Measurements from ENCODE around the gene SLAMF9. TPM values are rescaled to one million over a fixed set of nuclear protein-coding genes. Genes with fewer than 3 reads are reported as not detected.

Gene SLAMF9
- polyA plus RNA-seq, 6 donors from 2014 or later, result not detected

DNA sequence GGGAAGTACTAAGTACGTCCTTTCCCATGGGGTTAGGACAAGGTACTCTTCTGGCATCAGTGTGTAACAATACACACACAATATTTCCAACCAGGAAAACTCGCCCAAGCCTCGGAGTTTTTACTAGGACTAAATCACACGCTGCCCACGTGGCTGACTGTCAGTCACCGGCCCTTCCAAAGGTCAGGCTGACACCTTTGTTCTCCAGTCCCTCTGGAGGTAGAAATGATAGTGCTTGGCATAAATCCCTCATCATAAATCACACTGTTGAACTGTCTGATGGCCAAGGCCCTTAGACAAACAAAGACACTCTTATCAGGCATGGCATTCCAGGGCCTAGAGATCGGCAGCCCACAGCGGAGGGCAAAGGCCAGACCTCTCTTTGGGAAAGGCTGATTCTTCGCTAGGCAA, 16.9 kb upstream of the SLAMF9 start:
- H3K4me3 Mint-ChIP-seq, result no peak overlapping the region
- H3K27ac Mint-ChIP-seq, result no peak overlapping the region
- H3K9me3 Mint-ChIP-seq, result no peaks in the 10 kb centered on the region
- no peaks in the 10 kb centered on the region for H3K4me1 Mint-ChIP-seq
- H3K36me3 Mint-ChIP-seq, result no peaks in the 10 kb centered on the region
- no peak for ATAC-seq (ENCODE audit: low read depth in 2 of 2)
- peaks cover 20 to 32% (median 23%) of the 10 kb centered on the region in 3 donors for H3K27me3 Mint-ChIP-seq
- DNase-seq, result no peak

DNA sequence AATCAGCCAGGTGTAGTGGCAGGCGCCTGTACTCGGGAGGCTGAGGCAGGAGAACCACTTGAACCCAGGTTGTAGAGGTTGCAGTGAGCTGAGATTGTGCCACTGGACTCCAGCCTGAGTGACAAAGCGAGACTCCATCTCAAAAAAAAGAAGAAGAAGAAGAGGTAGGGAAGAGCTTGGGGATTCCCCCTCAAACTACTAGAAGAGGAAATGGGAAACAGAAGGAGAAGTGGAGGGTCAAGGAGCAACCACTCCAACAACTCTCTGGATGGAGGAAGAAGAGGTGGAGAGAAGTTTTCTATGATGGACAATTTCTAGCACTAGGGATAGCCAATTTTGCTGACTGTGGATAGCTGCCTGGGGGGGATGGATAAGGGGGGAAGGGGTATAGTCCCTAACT, 14.9 kb upstream of the SLAMF9 start:
- no peak for ATAC-seq (ENCODE audit: low read depth in 2 of 2)
- H3K9me3 Mint-ChIP-seq, result no peaks in the 10 kb centered on the region
- DNase-seq, result no peak
- no peaks in the 10 kb centered on the region for H3K4me1 Mint-ChIP-seq
- H3K27ac Mint-ChIP-seq, result no peak overlapping the region
- H3K4me3 Mint-ChIP-seq, result no peak overlapping the region
- peaks cover 23 to 39% (median 29%) of the 10 kb centered on the region in 3 donors for H3K27me3 Mint-ChIP-seq
- no peaks in the 10 kb centered on the region for H3K36me3 Mint-ChIP-seq

DNA sequence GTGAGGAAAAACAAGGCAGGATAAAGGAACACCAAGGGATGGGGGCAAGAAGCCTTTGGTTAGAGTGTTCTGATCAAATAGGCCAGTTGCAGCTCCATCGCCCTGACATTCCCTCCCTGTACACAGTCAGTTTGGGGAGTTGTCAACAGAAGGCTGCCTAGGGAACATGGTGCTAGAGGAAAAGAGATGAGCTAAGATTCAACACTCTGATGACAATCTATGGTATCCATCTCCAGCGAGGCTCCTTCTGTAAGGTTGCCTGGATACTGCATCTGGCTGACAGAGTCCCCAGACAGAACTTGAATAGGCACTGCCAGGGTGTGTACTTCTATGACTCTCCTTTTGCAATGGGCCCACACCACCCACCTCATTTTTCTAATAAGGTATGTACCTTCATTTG, 11.2 kb upstream of the SLAMF9 start:
- DNase-seq (no peak), ATAC-seq (ENCODE audit: low read depth in 2 of 2) (no peak)
- peaks cover 22 to 40% (median 33%) of the 10 kb centered on the region in 3 donors for H3K27me3 Mint-ChIP-seq
- no peaks in the 10 kb centered on the region for H3K9me3 Mint-ChIP-seq
- no peaks in the 10 kb centered on the region for H3K4me1 Mint-ChIP-seq
- H3K27ac Mint-ChIP-seq, result no peak overlapping the region
- no peak overlapping the region for H3K4me3 Mint-ChIP-seq
- H3K36me3 Mint-ChIP-seq, result no peaks in the 10 kb centered on the region

DNA sequence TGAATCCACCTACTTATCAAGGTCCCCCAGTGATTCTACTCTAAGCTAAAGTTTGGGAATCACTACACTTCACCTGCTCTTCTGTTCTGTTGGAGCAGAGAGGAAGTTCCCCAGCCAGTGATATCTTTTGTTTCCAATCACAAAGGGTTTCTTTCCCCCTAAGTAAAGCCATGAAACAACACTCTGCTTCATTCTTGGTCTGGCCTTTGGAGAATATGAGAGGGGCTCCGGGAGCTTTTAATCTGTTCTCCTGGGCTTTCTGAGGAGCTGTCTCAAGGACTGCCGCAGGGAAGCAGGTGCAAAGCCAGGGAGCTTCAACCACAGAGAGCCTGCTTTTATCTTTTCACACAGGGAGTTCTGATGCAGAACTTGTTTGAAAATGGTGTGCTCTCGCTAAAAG, 10.1 kb upstream of the SLAMF9 start:
- H3K9me3 Mint-ChIP-seq, result no peaks in the 10 kb centered on the region
- no peaks in the 10 kb centered on the region for H3K36me3 Mint-ChIP-seq

DNA sequence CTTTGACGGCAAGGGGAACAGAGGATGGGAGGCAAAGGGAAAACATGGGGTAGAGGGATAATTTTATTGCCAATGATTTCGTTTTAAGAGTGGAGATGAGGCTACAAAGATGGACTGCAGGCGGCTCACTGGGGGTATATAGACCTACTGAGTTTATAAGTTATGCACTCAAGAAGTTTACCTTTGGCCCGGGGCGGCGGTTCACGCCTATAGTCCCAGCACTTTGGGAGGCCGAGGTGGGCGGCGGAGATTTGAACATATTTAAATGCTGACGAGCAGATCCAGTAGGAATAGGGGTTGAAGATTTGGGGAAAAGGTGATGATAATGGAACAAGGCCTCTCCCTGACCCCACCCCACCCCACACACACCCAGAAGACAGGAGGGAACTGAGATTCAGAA, 8.1 kb upstream of the SLAMF9 start:
- Mint-ChIP-seq H3K27me3 (peaks cover 20 to 34% (median 31%) of the 10 kb centered on the region in 3 donors), H3K4me1 (no peaks in the 10 kb centered on the region), H3K9me3 (no peaks in the 10 kb centered on the region), H3K27ac (peak overlapping the region in 2 of 6 donors; percentile 32 to 65), H3K36me3 (no peaks in the 10 kb centered on the region), H3K4me3 (no peak overlapping the region)
- DNase-seq (no peak), ATAC-seq (ENCODE audit: low read depth in 2 of 2) (no peak)

More for the DNA sequence above, 10.1 kb upstream of the SLAMF9 start:
- ATAC-seq (ENCODE audit: low read depth in 2 of 2) (no peak), DNase-seq (no peak)
- peaks cover 29 to 44% (median 39%) of the 10 kb centered on the region in 3 donors for H3K27me3 Mint-ChIP-seq
- H3K4me3 Mint-ChIP-seq, result no peak overlapping the region
- no peaks in the 10 kb centered on the region for H3K4me1 Mint-ChIP-seq
- no peak overlapping the region for H3K27ac Mint-ChIP-seq

DNA sequence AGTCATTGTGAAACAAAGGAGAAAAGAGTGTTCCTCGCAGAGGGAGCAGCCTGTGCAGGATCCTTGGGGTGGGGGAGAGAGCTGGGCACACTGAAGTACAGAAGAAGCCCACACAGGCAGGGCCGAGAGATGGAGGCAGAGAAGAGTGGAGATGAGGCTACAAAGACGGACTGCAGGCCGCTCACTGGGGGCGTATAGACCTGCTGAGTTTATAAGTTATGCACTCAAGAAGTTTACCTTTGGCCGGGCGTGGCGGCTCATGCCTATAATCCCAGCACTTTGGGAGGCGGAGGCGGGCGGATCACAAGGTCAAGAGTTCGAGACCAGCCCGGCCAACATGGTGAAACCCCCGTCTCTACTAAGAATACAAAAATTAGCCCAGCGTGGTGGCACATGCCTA, 7.6 kb upstream of the SLAMF9 start:
- no peak for ATAC-seq (ENCODE audit: low read depth in 2 of 2)
- Mint-ChIP-seq H3K36me3 (no peaks in the 10 kb centered on the region), H3K9me3 (no peaks in the 10 kb centered on the region), H3K4me1 (no peaks in the 10 kb centered on the region), H3K27ac (no peak overlapping the region), H3K4me3 (no peak overlapping the region), H3K27me3 (peaks cover 22 to 34% (median 32%) of the 10 kb centered on the region in 3 donors)
- no peak for DNase-seq

DNA sequence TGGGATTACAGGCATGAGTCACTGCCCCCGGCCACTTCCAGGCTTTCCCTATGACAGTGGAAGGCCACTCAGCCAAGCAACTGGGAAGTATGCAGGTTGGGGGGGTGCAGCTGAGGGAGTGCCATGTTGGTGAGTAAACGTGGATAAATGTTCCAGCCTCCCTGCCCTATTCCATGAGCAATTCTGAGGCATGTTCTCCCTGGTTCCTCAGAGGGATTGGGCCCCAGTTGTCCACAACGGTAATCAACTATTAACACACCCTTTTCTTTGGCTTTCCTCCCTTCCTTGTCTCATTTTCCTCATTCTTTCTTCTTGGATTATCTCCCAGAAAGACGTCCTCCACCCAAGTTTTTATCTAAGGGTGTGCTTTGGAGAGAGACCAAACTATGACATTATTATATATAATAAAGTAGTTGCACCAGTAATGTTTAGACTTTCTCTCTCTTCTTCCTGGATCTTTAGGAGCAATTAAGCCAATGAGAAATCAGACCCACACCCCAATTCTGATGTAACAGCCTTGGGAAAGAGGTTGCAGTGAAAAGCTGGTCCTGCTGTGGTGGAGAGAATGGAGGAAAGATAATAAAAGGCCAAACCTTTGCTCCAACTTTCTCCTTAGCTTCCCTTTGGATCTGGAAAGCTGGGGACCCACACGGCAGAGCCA, 6.8 kb upstream of the SLAMF9 start:
- H3K9me3 Mint-ChIP-seq, result no peaks in the 10 kb centered on the region
- peaks cover 28 to 39% (median 30%) of the 10 kb centered on the region in 3 donors for H3K27me3 Mint-ChIP-seq
- DNase-seq (no peak), ATAC-seq (ENCODE audit: low read depth in 2 of 2) (no peak)
- H3K27ac Mint-ChIP-seq, result peak overlapping the region in 1 of 6 donors; percentile 42
- H3K36me3 Mint-ChIP-seq, result no peaks in the 10 kb centered on the region
- H3K4me3 Mint-ChIP-seq, result no peak overlapping the region
- H3K4me1 Mint-ChIP-seq, result no peaks in the 10 kb centered on the region

DNA sequence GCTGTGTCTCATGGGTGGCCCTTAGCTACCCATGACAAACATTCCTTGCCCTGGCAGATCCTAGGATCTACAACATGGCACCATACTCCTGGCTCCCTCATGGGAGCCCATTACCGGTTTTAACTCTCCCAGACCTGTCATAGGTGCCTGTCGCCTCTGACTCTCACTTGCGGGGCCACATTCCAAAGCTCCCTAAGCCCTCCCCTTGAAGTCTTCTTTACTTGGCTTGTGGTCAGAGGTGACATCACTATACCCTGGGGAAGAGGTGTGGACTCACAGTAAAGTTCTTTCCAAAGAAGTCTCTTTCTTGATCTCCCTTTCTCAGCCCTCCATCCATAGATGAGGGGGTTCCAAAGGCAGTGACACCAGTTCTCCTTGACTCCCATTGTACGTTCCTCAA, 5.4 kb upstream of the SLAMF9 start:
- no peak for DNase-seq
- Mint-ChIP-seq H3K4me3 (no peak overlapping the region), H3K27ac (peak overlapping the region in 1 of 6 donors; percentile 24), H3K36me3 (no peaks in the 10 kb centered on the region), H3K27me3 (peaks cover 29 to 44% (median 37%) of the 10 kb centered on the region in 3 donors), H3K9me3 (no peaks in the 10 kb centered on the region), H3K4me1 (no peaks in the 10 kb centered on the region)
- ATAC-seq (ENCODE audit: low read depth in 2 of 2), result no peak

DNA sequence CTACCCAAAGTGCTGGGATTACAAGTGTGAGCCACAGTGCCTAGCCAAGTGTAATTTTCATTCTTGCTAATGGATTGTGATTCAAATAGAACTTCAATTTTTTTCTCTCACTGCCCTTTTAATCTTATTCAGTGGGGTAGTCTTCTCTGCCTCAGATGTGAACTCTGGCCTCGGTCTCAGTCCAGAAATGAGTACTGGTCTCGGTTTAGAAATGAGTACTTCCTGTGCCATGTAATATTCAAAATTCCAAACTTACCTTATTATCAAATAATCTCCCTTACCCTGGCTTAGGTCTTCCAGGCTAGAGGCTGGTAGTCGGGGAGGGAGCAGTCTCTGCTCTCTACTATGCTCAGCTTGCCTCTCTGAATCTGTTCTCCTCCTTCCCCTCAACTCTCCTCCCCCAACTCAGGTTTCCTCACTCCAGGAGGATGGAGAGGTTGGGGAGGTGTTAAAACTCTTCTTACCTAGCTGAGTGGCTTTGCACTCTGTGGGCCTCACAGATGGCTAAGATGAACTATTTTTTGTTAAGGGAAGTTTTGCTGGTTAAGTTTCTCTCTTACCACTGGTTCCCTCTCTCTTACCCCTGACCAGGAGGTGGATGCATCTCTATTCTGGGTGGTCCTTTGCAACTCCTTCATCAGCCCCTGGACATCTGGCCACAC, 4.8 kb upstream of the SLAMF9 start:
- no peak for ATAC-seq (ENCODE audit: low read depth in 2 of 2)
- no peak for DNase-seq
- Mint-ChIP-seq H3K4me1 (no peaks in the 10 kb centered on the region), H3K27me3 (peaks cover 33 to 50% (median 43%) of the 10 kb centered on the region in 3 donors), H3K36me3 (no peaks in the 10 kb centered on the region), H3K9me3 (no peaks in the 10 kb centered on the region), H3K4me3 (no peak overlapping the region), H3K27ac (peak overlapping the region in 1 of 6 donors; percentile 71)

DNA sequence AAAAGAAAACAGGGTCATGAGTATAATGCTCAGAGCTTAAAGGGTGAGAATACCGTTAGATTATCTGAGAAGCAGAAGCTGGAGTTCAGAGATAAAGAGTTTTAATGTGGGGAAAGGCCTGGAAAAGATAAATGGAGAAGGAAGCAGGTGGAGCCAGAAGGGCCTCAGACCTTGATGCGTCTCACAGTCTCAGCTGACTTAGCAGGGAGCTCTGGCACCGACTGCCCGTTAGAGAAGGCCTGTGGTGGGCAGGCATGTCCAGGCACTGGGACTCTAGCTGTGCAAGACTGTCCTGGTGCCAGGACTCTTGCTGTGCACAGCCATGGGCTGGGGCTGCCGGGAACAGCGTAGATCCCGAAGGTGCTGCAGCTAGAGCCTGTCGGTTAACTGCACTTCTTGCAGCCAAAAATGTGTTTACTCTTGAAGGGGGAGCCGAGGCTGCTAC, 3.8 kb upstream of the SLAMF9 start:
- Mint-ChIP-seq H3K4me1 (no peaks in the 10 kb centered on the region), H3K27me3 (peaks cover 37 to 58% (median 52%) of the 10 kb centered on the region in 3 donors), H3K9me3 (no peaks in the 10 kb centered on the region), H3K27ac (peak overlapping the region in 1 of 6 donors; percentile 59), H3K36me3 (no peaks in the 10 kb centered on the region), H3K4me3 (no peak overlapping the region)
- ATAC-seq (ENCODE audit: low read depth in 2 of 2), result no peak
- no peak for DNase-seq

DNA sequence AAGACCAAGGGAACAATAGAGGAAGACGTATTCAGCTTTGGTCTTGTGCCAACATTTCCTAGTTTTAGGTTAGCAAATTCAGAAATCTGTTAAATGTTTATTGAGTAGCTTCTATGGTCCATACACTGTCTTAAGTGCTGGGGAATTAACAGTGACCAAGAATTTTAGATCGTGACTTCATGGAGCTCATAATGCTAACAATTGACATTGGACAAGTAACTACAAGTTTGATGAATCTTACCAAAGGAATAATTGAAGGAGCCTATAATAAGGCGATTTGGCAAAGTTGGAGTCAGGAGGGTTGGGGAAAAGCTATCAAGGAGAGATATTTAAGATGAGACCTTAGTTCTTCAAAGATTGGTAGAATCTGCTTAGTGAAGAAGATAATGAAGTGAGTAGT, 1.4 kb upstream of the SLAMF9 start:
- ATAC-seq (ENCODE audit: low read depth in 2 of 2) (no peak), DNase-seq (no peak)
- no peaks in the 10 kb centered on the region for H3K4me1 Mint-ChIP-seq
- no peaks in the 10 kb centered on the region for H3K36me3 Mint-ChIP-seq
- peaks cover 0 to 1% (median 0%) of the 10 kb centered on the region in 7 donors for H3K9me3 Mint-ChIP-seq
- H3K4me3 Mint-ChIP-seq, result no peak overlapping the region
- peaks cover 32 to 74% (median 62%) of the 10 kb centered on the region in 3 donors for H3K27me3 Mint-ChIP-seq
- peak overlapping the region in 1 of 6 donors; percentile 25 for H3K27ac Mint-ChIP-seq

DNA sequence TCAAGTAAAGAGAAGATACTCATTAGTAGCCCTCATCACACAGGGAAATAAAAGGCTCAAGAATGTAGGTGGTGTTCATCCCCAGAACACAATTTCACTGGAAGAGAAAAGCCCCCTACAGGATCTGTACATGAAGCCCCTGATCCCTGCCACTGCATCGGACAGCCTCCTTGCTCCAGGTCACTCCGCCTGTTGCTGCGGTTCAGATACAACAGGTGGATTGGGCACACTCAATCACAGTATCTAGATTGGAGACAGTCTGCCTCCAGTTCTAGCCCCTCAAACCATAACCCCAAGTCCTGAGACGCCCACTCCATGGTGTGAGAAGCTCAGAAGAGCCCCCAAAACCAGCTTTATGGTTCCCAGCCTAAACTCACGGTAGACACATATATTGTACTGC, 1.1 kb downstream of the SLAMF9 start:
- H3K27ac Mint-ChIP-seq, result no peak overlapping the region
- DNase-seq (no peak), ATAC-seq (ENCODE audit: low read depth in 2 of 2) (no peak)
- H3K4me3 Mint-ChIP-seq, result no peak overlapping the region
- H3K4me1 Mint-ChIP-seq, result no peaks in the 10 kb centered on the region
- H3K36me3 Mint-ChIP-seq, result no peaks in the 10 kb centered on the region
- peaks cover 0 to 1% (median 0%) of the 10 kb centered on the region in 7 donors for H3K9me3 Mint-ChIP-seq
- peaks cover 28 to 74% (median 62%) of the 10 kb centered on the region in 3 donors for H3K27me3 Mint-ChIP-seq

DNA sequence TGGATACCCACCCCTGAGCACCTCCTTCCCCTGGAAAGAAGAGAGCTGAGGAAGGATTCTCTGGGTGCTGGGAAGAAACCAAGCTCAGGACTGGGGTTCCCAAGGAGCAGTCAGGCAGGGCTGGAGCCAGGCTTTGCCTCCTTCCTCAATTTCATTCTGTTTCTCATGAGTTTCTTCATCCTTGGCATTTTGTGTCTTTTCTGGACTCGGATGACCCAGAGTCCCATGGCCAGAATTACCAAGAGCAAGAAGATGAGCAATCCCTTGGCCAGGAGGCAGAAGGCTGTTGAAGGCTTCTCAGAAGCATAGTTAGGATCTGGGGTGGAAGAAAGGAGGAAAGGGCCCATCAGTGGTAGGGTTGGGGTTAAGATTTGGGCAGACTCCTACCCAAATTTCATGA, 2.5 kb downstream of the SLAMF9 start:
- H3K4me3 Mint-ChIP-seq, result no peak overlapping the region
- peaks cover 0 to 1% (median 0%) of the 10 kb centered on the region in 7 donors for H3K9me3 Mint-ChIP-seq
- no peaks in the 10 kb centered on the region for H3K36me3 Mint-ChIP-seq
- DNase-seq, result no peak
- H3K4me1 Mint-ChIP-seq, result no peaks in the 10 kb centered on the region
- no peak overlapping the region for H3K27ac Mint-ChIP-seq
- H3K27me3 Mint-ChIP-seq, result peaks cover 36 to 73% (median 59%) of the 10 kb centered on the region in 3 donors
- no peak for ATAC-seq (ENCODE audit: low read depth in 2 of 2)

DNA sequence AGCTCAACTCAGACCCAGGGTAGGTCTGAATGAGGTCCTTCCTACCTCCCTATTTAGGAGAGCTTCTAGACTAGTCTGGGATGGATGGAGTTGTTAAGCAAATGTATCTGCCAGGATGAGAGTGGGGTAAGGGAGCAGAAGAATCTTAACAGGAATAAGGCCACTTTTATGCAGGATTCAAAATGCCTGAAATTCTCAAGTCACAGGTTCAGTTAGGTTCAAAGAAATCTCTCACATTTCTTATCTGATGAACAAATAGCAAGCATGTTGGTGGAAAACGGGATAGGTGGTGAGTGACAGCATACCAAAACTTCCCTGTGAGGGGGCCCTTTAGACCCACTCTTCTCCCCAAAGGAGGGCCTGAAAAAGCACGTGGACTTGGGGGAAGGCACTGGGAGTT, 3.0 kb downstream of the SLAMF9 start:
- H3K27ac Mint-ChIP-seq, result no peak overlapping the region
- peaks cover 36 to 69% (median 54%) of the 10 kb centered on the region in 3 donors for H3K27me3 Mint-ChIP-seq
- peaks cover 0 to 1% (median 0%) of the 10 kb centered on the region in 7 donors for H3K9me3 Mint-ChIP-seq
- no peak for DNase-seq
- H3K36me3 Mint-ChIP-seq, result no peaks in the 10 kb centered on the region
- H3K4me3 Mint-ChIP-seq, result no peak overlapping the region
- ATAC-seq (ENCODE audit: low read depth in 2 of 2), result no peak
- peaks cover 0 to 2% (median 0%) of the 10 kb centered on the region in 3 donors for H3K4me1 Mint-ChIP-seq
